Stimulated activated CD4-positive, alpha-beta T cell treated with anti-CD3 and anti-CD28 coated beads, Interleukin-2, amount 100 ng/mL, for 48 hours (primary cell): ENCODE measurements around the gene CFAP45.
A peak's percentile ranks its signal among the peaks of the same experiment; 100 is the strongest.

Source experiments
- DNase-seq, 2 donors: peaks; one replicate each; pipeline ENCODE4 v3.0.0-alpha.2; 2020

CFAP45 gene

DNA sequence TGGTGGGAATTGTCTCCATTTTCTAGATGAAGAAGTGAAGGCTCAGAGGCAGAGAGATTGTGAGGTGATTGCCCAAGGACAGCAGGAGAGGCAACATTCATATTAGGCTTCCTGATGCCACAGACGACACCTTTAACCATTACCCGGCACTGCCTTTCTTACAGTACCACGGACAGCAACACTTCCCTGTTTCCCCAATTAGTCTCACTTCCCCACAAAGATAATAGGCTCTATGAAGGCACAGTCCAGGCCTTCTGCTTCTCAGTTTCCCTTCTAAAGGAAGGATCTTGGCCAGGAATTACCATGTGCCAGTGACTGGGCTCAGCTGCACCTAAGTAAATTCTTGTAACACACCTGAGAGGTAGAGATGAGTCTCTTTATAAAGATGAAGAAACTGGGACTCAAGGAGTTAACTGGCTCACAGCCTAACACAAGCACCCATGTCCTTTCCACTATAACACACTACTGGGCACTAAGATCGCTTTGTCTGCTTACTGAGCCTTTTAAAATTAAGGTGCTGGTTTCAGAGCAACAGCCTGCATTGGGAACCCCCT is 35.8 kb upstream of the CFAP45 start:
- no peak for DNase-seq

DNA sequence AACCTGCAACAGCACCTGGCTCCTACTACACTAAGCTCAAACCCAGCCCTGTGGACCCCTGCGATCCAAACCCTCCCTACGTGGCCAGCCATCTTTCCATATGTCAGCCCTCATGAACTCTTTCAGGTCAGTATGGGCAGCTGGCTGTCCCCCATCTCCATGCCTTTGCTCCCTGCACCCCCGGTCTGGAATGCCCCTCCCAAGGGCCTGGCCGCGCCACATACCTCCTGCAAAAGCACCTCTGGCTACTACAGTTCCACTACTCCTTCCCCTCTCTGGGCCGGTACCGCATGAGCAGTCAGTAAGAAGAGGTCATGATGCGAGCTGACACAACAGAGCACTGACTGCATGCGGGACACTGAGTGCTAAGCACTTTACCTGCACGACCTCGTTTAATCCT is 35.3 kb upstream of the CFAP45 start:
- no peak for DNase-seq

DNA sequence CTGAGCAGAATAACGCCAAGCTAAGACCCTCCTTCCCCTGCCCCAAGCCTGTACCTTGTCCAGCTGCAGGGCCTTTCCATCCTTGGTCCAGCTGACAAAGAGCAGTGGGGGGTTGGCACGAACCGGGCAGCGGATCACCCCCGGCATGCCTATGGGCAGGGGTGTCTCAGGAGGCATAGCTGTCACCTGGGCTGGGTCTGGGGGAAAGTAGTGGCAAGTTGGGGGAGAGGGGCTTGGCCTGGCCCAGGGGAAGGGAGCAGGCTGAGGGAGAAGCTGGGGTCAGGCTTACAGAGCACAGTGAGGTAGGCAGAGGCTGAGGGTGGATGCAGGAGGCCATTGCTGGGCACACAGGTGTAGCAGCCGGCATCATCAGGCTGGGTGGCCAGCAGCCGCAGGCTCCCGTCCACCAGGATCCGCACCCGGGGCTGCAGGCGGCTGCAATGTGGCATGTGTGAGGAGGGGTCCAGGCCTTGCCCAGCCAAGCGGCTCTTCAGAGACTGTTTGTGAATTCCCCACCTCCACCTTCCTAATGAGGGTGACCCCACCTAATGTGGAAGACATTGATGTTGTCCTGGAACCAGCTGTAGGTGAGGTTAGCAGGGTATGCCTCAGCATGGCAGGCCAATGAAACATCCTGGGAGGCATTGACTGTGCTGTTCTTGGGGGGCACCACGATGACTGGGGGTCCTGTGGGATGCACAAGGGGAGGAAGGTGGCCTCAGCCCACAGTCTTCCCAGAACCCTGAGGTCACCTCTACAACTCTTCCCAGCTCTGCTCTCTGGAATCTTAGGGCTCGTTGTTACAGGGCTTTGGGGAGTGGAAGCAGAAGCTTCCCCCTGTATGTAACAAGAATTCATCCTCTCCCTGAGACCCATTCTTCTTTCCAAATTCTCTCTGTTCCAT is 34.4 kb upstream of the CFAP45 start:
- no peak for DNase-seq

- DNase-seq = no peak
Observed at GRCh38 chr1:159933347-159933746, 33.4 kb upstream of the CFAP45 start.

DNA sequence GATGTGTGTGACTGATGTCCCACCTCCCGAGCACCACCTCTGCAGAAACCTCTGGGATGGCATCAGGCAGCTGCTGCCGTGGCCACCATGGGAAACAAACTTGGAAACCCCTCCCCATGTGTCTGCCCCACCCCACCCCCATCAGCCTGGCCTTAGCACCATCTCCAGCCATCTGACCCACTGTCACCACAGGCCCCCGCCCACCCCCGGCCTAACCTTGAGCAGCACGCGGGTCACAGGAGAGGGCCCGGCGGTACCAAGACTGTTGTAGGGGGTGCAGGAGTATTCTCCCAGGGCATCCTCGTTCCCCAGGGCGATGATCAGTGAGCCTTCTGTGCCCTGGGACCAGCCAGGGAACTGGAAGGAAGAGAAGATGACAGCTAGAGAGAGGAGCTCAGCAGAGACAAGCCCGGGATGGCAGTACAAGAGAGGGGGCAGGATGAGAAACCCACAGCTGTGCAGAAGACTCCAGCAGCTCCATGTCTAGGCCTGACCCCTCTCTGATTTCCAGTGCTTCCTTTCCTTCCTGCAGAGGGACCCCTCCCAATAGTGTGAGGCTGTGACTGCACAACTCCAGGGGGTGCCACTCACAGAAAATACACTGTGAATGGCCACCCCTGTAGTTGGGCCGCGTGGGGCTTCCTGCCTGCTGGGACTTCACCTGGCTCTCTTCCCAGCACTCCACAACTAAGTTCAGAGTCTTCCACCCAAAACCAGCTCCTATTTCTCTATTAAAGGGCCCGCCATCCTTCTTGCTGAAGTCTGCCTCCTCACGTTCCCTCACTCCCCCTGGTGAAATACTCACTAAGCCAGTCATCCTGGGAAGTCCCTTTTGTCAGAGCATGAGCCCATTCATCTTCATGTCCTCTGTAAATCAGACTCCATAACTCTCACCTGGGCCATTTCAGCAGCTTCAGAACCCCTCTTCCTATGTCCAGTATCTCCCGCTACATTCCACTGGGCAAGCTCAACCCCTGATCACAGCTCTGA is 32.6 kb upstream of the CFAP45 start:
- no peak for DNase-seq

- DNase-seq = no peak
Observed at GRCh38 chr1:159931795-159932173, 31.8 kb upstream of the CFAP45 start.

DNA sequence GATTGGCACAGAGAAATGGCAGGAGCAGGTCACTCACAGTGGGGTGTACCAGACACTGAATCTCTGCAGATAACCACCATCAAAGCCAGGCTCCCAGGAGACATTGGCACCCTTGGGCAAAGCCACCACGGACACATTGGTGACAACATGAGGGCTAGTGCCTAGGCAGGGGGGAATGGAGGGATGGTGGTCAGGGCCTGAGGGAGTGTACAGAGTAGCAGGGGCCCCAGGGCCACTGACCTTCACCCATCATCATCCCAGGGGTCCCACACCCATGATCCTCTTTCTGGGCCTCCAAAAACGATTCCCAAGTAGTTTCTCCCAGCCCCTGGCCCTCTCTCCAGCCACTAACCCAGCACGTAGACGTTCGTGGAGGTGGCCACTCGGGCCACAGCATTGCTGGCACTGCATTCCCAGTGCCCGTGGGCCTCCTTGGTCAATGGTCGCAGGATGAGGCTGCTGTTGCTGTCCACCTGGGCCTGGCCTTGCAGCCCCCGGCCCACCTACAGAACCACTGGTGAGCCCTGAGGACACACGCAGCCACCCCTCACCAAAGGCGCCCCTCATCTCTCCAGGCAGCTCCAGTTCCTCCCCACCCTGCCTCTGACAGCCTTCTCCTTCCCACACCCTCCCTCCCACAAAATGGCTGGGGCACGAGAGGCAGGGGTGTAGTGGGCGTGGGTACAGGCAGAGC is 31.3 kb upstream of the CFAP45 start:
- DNase-seq = no peak

DNA sequence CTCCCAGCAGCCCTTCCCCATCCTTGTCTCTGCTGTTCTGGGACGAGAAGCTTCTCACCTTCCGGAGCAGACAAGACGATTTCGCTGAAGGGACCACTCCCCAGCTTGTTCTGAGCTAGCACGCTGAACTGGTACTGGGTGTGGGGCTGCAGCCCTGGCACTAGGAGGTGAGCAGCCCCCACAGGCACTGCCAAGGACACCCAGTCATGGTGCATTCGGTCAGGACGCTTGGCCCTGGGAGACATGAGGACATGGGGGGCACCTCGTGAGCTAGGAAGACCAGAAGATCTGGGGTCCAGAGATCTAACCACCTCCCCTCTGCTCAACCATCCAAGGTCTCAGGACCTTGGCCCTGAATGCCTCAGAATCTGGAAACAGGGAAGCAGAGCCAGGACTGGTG is 30.7 kb upstream of the CFAP45 start:
- DNase-seq = no peak

- DNase-seq = no peak
Observed at GRCh38 chr1:159930216-159930615, 30.3 kb upstream of the CFAP45 start.

- no peak for DNase-seq
Observed at GRCh38 chr1:159929155-159930051, 29.4 kb upstream of the CFAP45 start.

GRCh38 chr1:159928491-159929050 is 28.6 kb upstream of the CFAP45 start:
- no peak for DNase-seq

DNA sequence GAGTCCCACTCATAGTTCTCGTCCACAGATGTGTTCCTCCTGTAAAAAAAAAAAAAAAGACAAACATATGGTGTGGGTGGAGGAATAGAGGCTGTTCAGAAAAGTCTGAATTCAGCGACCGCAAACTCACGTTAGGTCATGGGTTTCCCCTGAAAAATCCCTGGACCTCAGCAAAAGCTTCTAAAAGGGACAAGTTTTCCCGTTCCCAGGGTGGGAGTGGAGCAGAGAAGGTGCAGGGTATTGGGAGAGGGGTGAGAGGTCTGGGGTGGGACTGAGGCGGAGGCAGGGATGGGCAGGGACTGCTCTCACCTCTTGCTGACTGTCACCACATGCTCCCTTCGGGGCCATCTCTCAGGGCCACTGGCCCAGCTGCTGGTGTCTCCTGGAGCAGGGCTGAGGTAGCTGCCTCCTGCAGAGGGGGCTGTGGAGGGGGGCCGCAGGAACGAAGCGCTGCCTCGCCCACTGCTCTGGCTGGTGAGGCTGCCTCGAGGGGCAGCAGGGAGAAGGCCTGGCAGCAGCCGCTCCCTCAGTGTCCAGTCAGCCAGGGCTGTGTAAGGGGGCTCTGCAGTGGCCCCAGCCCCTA is 28.0 kb upstream of the CFAP45 start:
- DNase-seq = no peak

DNA sequence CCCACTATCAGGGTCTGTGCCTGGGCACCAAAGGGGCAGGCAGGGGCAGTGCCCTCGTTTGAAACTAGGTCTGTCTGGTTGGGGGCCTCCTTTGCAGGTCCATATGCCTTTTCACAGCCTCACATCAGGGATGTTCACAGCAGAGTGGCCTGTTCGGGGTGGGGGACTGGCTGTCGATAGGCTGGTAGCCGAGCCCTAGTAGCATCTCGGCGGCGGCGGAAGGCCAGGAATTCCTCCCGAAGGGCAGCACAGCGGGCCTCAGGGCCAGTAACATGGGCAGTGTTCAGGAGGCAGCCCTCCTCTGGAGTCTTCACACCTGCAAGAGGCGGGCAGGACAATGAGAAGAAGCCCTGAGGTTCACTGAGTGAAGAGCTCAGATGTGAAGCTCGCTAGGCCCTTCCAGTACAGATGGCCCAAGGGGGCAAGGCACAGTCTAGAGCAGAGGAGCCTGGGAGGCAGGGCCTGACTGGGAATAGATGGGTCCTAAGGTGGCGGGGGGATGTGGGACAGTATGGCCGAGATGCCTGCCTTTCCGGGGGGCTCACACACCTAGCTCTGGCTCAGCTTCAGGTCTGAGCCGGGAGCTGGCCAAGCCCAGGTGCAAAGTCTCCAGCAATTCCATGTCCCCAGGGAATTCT is 27.4 kb upstream of the CFAP45 start:
- DNase-seq = no peak

DNA sequence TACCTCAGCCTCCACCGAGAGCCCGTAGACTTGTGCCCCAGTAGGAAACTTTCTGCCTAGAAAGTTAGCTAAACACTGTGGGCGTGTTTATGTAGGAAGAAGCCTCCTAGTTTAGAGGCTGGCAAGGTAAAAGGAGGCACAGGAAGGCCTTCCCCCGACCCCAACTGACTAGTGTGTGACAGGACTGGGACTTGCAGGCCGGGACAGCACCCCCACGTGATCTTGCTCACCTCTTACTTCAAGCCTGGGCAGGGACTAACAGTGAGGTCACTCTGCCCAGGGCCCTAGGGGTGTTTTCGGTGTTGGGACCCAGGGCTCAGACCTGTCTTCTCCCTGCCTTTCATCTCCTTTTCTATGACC is 25.7 kb upstream of the CFAP45 start:
- DNase-seq = no peak

GRCh38 chr1:159924791-159925718 is 25.1 kb upstream of the CFAP45 start, which contains the start of gene TAGLN2:
Gene TAGLN2, minus strand, starts transcription at chr1:159925507. Its CDS starts 4,998 bp downstream, at chr1:159920509.
- DNase-seq = peak; percentile 84 to 85

GRCh38 chr1:159924025-159924790 is 24.2 kb upstream of the CFAP45 start:
- peak; percentile 45 to 53 for DNase-seq

DNA sequence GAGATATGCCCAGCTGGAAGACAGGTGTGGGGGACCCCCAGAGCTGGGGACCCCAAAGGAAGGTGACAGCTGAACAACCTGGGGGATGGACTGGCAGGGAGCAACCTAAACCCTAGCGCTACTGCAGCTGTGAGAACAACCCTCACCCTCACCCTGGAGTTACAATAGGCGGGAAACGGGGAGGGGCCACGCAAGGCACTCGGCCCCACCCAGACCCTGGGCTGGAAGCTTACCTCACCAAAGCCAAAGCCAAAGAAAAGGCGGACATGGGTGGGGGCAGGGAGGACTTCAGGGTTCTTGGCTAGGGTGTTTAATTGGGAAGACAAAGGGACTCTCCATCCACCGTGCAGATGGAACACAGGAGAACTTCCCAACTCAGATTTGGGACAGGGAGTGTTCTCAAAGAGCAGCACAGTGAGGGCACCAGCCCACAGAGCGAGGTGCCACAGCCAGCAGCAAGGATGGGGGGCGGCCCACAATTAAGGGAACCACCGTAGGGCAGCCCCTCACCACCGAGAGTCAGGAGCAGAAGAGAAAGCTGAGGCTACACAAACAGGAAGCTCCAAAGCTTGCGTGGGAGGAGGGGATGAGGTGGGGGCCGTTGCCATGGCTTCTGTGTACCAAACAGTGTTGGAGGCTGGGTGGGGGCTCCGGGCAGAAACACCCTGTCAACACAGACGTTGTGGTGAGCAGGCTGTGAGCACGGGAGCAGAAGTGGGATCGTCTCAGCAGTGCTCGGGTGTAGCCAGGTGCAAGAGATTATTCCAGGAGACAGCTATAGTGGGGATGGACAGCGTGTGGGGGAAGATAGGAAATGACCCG is 23.4 kb upstream of the CFAP45 start:
- DNase-seq = peak; percentile 62 to 72
